ENCODE data around the gene PRKCH.

PRKCH gene

GRCh38 chr14:61433828-61434227, 112.4 kb downstream of the PRKCH start:
- H3K4me3 ChIP-seq (ENCODE audit: low read depth, low read length) = no peak overlapping the region
- DNase-seq (ENCODE audit: low read depth) = no peak
- TF ChIP-seq, protein P1, sequence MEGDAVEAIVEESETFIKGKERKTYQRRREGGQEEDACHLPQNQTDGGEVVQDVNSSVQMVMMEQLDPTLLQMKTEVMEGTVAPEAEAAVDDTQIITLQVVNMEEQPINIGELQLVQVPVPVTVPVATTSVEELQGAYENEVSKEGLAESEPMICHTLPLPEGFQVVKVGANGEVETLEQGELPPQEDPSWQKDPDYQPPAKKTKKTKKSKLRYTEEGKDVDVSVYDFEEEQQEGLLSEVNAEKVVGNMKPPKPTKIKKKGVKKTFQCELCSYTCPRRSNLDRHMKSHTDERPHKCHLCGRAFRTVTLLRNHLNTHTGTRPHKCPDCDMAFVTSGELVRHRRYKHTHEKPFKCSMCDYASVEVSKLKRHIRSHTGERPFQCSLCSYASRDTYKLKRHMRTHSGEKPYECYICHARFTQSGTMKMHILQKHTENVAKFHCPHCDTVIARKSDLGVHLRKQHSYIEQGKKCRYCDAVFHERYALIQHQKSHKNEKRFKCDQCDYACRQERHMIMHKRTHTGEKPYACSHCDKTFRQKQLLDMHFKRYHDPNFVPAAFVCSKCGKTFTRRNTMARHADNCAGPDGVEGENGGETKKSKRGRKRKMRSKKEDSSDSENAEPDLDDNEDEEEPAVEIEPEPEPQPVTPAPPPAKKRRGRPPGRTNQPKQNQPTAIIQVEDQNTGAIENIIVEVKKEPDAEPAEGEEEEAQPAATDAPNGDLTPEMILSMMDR (IDR thresholded peaks at IDR 0.05; ENCODE audit: low read depth, low read length, missing control alignments) = no peak
- in situ Hi-C loops (cut with HindIII; ENCODE audit: low sequenced_read_pairs) = no loop called here

- DNase-seq (ENCODE audit: low read depth) = no peak
- TF ChIP-seq, protein P1 (IDR thresholded peaks at IDR 0.05; ENCODE audit: low read depth, low read length, missing control alignments) = no peak
- in situ Hi-C loops (cut with HindIII; ENCODE audit: low sequenced_read_pairs) = no loop called here
- no peak overlapping the region for H3K4me3 ChIP-seq (ENCODE audit: low read depth, low read length)
These were observed 112.9 kb downstream of the PRKCH start for GRCh38 chr14:61434311-61434710.

DNA sequence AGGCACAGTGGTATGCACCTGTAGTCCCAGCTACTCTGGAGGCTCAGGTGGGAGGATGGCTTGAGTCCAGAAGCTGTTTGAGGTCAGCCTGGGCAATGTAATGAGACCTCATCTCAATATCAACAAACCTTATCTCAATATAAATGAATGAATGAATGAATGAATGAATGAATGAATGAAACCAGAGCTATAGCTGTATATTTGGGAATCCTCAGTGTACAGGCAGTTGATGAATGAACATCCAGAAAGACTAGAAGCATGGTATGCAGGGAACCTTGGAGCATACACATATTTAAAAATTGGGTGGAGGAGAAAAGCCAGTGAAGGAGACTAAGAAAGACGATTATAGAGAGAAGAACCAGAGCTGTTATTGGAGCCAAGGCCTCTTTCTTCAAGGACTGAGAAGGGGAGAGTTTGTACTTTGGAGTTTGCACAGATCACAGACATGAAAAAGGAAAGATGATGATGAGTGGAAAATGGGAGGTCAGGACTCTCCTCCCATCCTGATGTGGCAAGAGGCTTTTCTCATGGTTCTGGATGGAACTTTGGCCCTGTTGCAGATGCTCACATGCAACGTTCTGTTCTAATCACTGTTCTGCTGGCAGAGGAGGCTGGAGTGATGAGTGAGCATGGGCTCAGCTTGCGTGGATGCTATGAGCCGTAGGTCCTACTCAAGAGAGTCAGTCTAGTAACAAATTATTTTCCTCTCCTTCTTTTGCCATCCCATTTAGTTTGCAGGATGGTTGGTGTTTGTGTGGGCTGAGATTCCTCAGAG, 114.4 kb downstream of the PRKCH start:
- TF ChIP-seq, protein P1 (IDR thresholded peaks at IDR 0.05; ENCODE audit: low read depth, low read length, missing control alignments) = no peak
- no peak overlapping the region for H3K4me3 ChIP-seq (ENCODE audit: low read depth, low read length)
- in situ Hi-C loops (cut with HindIII; ENCODE audit: low sequenced_read_pairs) = no loop called here
- DNase-seq (ENCODE audit: low read depth) = no peak

DNA sequence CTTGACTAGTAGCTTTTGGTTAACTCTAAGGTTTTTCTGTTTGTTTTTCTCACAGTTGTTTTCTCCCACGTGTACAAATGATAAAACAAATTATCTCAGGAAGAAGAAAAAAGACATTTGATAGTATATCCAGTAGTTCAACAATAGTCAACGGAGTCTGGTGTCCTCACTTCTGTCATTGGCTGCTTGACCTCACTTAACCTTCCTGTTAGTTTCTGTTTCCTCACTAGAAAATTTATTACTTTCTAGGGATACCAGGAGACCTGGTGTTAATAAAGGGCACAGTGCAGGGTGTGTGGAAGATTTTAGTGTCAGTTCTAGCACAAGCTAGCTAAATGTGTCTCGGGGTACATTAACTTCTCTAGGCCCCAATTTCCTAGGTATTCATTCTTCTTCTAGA, 116.0 kb downstream of the PRKCH start:
- TF ChIP-seq, protein P1 (IDR thresholded peaks at IDR 0.05; ENCODE audit: low read depth, low read length, missing control alignments) = no peak
- in situ Hi-C loops (cut with HindIII; ENCODE audit: low sequenced_read_pairs) = no loop called here
- no peak overlapping the region for H3K4me3 ChIP-seq (ENCODE audit: low read depth, low read length)
- no peak for DNase-seq (ENCODE audit: low read depth)

DNA sequence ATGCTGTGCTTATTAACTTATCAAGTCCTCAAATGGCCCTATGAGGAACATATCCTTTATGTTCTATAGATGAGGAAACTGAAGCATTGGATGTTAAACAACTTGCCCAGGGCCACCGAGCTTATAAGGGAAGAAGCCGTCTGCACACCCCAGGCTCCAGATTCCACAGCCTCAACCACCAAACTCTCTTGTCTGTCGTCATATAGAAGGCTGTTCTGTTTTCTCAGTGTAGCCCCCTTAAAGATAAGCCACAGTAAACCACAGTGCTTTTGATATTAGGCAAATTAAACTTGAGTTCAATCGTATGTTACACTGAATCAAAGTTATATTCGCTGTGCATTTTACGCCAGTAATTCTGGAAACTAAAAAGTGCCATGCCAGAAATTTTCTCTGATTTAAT, 116.7 kb downstream of the PRKCH start:
- in situ Hi-C loops (cut with HindIII; ENCODE audit: low sequenced_read_pairs) = no loop called here

DNA sequence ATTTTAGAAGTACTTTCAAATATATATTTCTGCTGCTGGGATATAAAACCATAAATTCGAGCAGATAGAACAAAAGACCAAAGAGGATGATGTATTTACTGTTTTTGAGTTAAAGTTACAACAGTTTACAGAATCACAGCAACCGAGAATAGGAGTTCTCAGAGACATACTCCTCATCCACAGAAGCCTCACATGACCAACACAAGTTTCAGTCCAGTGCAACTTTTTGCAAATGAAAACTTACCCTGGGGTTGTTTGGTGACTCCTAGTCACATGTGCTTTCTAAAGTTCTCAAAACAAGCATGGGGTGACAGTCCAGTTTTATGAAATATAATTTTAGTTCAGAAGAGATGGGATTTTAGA, 117.1 kb downstream of the PRKCH start:
- TF ChIP-seq, protein P1 (IDR thresholded peaks at IDR 0.05; ENCODE audit: low read depth, low read length, missing control alignments) = no peak
- DNase-seq (ENCODE audit: low read depth) = no peak
- in situ Hi-C loops (cut with HindIII; ENCODE audit: low sequenced_read_pairs) = no loop called here
- no peak overlapping the region for H3K4me3 ChIP-seq (ENCODE audit: low read depth, low read length)

More for the DNA sequence above, 116.7 kb downstream of the PRKCH start:
- TF ChIP-seq, protein P1 (IDR thresholded peaks at IDR 0.05; ENCODE audit: low read depth, low read length, missing control alignments) = no peak
- no peak for DNase-seq (ENCODE audit: low read depth)
- H3K4me3 ChIP-seq (ENCODE audit: low read depth, low read length) = no peak overlapping the region

All from astrocyte of the cerebellum (primary cell).